Measurements from ENCODE around the gene PPIL6. TPM values are rescaled to one million over a fixed set of nuclear protein-coding genes. Genes with fewer than 3 reads are reported as not detected.

PPIL6 gene
- polyA plus RNA-seq, 2 of the 4 experiments (the other 2 are of a cell fraction) = 1.6 to 5.0 TPM

GRCh38 chr6:109451376-109451775 is 10.9 kb upstream of the PPIL6 start:
- no peaks in the 10 kb centered on the region for H3K9me3 ChIP-seq
- H3K4me1 ChIP-seq = 0 out of 3 replicates have a peak, but pooled peaks cover 3% of the 10 kb centered on the region
- TF ChIP-seq RAD21 (conservative IDR thresholded peaks at IDR 0.05 in 1 of 2, IDR thresholded peaks at IDR 0.05 in 1 of 2) (no peak), MYC (IDR thresholded peaks at IDR 0.05; ENCODE audit: borderline replicate concordance, low read length) (no peak), ELK1 (IDR thresholded peaks at IDR 0.05; ENCODE audit: low read depth, low read length) (no peak), PBX3 (IDR thresholded peaks at IDR 0.05) (no peak), TP53 (CRISPR knock-in tag; IDR thresholded peaks at IDR 0.05) (no peak), HDAC2 (IDR thresholded peaks at IDR 0.05) (no peak), HOXA7 (CRISPR knock-in tag; IDR thresholded peaks at IDR 0.05) (no peak), RARB (CRISPR knock-in tag; IDR thresholded peaks at IDR 0.05) (no peak), KDM1A (IDR thresholded peaks at IDR 0.05; ENCODE audit: low read depth) (no peak)
- ChIA-PET POLR2A (no interaction called here), CTCF (no interaction called here)
- ATAC-seq (no peak), FAIRE-seq (no peak), DNase-seq (ENCODE audit: low read depth in 1 of 2, low spot score in 1 of 2) (no peak)
- H3K4me2 ChIP-seq = no peak overlapping the region
- H3K4me3 ChIP-seq = no peak overlapping the region
- WGBS (ENCODE audit: missing lambda C conversion rate) = 95% methylated on average over 4 of the region's 7 CpGs
- H3K27ac ChIP-seq = no peak overlapping the region

- TF ChIP-seq E2F6 (IDR thresholded peaks at IDR 0.05; ENCODE audit: borderline replicate concordance, low read depth) = no peak
- TF ChIP-seq JUN (IDR thresholded peaks at IDR 0.05) = no peak
- no peak for TF ChIP-seq CTCF (IDR thresholded peaks at IDR 0.05)
- no peak for TF ChIP-seq KDM5A (IDR thresholded peaks at IDR 0.05)
- no peak for TF ChIP-seq HMGXB4 (CRISPR knock-in tag; IDR thresholded peaks at IDR 0.05; ENCODE audit: borderline replicate concordance)
- TF ChIP-seq GATA3 (IDR thresholded peaks at IDR 0.05; ENCODE audit: borderline replicate concordance) = no peak
- TF ChIP-seq ZC3H11A (IDR thresholded peaks at IDR 0.05) = no peak
- TF ChIP-seq MAFK (IDR thresholded peaks at IDR 0.05; ENCODE audit: partially characterized antibody) = no peak
- TF ChIP-seq ZNF302 (CRISPR knock-in tag; IDR thresholded peaks at IDR 0.05) = no peak
- TF ChIP-seq HDAC2 (IDR thresholded peaks at IDR 0.05) = no peak
- no peak for TF ChIP-seq HOXB5 (CRISPR knock-in tag; IDR thresholded peaks at IDR 0.05)
- TF ChIP-seq CHD2 (IDR thresholded peaks at IDR 0.05; ENCODE audit: low read length, partially characterized antibody) = no peak
- no peak for TF ChIP-seq NFE2L2 (conservative IDR thresholded peaks at IDR 0.05; ENCODE audit: low read length)
- no peak for TF ChIP-seq JUNB (IDR thresholded peaks at IDR 0.05)
- TF ChIP-seq MYC (IDR thresholded peaks at IDR 0.05; ENCODE audit: borderline replicate concordance, low read length) = no peak
- TF ChIP-seq REST (IDR thresholded peaks at IDR 0.05) = no peak
- no peak overlapping the region for H3K27ac ChIP-seq
- ATAC-seq = no peak
- no peak overlapping the region for H3K4me3 ChIP-seq
- no peaks in the 10 kb centered on the region for H3K9me3 ChIP-seq
- WGBS (ENCODE audit: missing lambda C conversion rate) = 90% methylated on average over 3 of the region's 3 CpGs
- CTCF ChIA-PET = interaction anchor here (0.7 kb wide), 1 partner anchor 10 kb away, joined by 3 read pairs; the partner anchor contains the start of genes PPIL6 and SMPD2
- DNase-seq (ENCODE audit: low read depth in 1 of 2, low spot score in 1 of 2) = no peak
- no peak overlapping the region for H3K4me2 ChIP-seq
- FAIRE-seq = no peak
- 0 out of 3 replicates have a peak, but pooled peaks cover 3% of the 10 kb centered on the region for H3K4me1 ChIP-seq
- POLR2A ChIA-PET = no interaction called here
Observed at GRCh38 chr6:109450801-109451200, 10.4 kb upstream of the PPIL6 start.

All from A549 (cell line).